IPS-NIHi7 (cell line): Measurements from ENCODE around the gene NXN.
"Not testable (repeated sequence)": the region's sequence is repeated elsewhere in the genome, so short reads cannot be mapped to it uniquely, and the experiment has no call there.

Experiments used
- DNase-seq: peaks from one replicate; pipeline ENCODE4 v3.0.0; 2012; ENCODE audit warnings: mixed read lengths; ENCODE audit errors: extremely low spot score

The NXN gene

DNA sequence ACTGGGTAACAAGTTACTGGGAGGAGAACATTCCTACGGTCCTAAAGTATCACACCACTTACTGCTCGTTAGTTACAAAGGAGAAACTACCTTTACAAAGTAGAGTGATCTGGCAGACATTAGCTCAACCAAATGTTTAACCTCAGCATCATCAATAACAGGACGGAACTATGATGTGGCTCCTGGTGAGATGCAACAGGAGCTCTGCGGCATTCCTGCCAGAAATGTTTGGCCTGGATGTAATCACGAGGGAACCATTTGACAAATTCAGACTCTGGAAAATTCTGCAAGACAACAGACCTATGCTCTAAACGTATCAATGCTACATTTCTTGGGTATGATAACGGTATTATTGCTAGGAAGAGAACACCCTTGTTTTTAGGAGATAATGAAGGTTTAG is 117.0 kb downstream of the NXN start:
- no peak for DNase-seq

DNA sequence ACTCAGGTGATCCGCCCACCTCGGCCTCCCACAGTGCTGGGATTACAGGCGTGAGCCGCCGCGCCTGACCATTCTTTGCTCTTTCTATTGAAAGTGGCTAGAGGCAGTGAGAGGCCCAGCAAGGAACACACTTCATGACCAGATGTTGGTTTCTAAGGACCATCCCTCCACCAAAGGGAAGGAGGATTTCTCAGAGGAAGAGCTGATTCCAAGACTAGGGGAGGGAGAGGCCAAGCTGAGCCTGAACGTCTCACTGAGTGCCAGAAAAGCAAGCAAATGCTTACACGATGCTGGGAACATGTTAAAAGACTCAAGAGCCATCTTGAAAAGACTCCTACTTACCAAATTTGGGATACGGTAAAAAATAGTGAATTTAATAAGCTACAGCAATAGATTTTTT is 118.2 kb downstream of the NXN start:
- DNase-seq = no peak

DNA sequence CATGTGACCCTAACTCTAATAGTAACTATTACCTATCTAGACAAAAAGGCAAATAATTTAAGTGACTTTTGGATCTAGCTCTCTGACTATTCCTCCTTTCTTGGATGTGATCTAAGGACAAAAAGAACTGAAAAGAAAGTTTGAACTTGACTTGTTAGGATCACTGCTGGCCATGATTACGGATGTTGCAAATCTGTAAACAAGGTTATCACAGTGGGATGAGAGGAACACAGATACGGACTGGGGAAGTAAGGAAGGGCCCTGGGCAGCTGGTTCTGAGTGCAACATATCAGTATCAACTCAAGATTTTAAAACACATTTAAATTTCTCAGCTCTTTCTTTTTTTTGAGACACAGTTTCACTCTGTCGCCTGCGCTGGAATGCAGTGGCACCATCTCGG is 118.8 kb downstream of the NXN start:
- DNase-seq = no peak

DNA sequence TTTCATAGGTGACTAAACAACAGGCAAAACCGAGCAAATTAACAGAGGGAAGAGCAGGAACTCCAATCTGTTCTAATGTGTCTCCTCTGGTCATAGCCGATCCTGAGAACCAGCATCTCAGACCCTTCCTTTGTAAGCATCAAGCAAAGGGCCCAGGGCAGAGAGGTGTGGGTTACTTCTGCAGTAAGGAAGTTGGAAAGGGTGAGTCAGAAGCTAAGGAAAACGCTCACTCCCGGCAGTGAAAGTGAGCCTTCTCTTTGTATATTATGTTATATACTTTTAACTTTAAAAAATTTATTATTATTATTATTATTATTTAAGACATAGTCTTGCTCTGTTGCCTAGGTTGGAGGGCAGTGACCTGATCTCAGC is 119.8 kb downstream of the NXN start:
- no peak for DNase-seq

DNA sequence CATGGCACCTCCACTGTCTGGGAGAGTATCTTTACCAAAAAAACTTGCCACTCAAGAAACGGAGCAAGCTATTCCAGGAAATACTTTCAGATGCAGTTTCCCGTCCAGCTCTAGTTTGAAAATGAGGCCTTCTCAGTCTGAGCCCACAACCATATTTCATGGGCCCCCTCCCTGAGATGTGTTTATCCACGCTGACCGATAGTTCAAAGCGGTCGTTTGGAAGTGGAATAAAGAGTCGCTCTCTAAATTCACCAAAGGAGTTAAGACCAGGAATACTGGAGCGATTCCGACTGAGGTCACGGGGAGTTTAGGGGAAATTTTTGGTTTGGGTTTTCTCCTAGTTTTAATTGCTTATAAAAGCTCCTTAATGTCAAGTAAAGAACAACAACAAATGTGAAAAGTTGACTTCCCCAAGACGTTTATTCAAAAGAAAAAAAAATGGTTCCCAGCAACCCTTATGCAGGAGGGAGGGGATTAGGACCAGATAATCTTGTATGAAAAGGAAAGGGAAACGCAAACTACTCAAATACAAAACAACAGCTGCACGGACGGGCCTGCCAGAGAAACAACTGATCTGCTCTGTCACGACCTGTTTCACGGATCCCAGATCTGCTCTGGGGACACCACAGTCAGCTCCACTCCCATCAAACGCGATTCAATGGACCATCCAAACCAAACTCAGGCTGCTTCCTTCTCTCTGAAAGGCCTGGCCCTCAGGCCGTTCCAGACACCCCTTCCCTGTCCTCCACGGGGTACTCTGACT is 120.3 kb downstream of the NXN start:
- no peak for DNase-seq

DNA sequence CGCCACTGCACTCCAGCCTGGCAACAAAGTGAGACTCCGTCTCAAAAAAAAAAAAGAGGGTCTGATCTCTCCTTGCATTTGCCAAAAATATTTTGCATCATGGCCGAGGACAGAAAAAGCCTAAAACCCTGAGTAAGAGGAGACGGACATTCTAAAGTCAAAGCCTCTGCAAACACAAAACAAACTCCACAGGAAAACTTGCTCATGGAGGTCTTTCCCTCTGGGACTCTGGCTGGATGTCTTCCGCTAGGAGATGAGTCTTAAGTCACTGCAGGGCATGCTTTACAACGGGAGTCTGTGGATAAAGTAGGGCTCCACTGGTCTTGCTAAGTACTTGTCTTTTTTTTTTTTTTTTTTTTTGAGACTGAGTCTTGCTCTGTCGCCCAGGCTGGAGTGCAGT is 123.4 kb downstream of the NXN start:
- no peak for DNase-seq

DNA sequence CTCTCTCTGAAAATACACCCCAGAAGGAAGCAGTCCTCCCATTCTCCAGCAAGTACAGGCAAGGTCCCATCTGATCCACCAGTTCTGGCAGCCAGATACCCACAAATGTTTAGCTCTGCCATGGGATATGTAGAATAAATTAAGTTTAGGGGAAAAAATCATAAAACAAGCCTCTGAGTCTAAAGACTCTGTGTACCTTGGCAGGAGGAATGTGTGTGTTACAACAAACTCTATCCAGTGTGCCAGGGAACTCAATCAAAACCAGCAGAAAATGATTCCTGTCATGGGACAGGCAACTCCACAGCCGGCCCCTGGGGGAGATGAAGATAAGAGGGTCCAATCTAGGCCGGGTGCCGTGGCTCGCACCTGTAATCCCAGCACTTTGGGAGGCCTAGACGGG is 124.0 kb downstream of the NXN start:
- no peak for DNase-seq

DNA sequence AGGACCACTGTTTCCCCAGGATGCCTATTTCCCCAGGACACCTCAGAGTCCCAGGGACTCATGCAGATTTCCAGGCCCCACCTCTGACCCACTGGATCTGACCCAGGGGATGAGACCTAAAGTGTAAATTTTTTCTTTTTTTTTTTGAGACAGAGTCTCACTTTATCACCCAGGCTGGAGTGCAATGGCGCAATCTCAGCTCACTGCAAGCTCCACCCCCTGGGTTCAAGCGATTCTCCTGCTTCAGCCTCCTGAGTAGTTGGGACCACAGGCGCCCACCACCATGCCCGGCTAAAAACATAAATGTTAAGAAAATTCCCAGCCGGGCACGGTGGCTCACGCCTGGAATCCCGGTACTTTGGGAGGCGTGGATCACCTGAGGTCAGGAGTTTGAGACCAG is 126.7 kb downstream of the NXN start:
- not testable (repeated sequence) for DNase-seq

DNA sequence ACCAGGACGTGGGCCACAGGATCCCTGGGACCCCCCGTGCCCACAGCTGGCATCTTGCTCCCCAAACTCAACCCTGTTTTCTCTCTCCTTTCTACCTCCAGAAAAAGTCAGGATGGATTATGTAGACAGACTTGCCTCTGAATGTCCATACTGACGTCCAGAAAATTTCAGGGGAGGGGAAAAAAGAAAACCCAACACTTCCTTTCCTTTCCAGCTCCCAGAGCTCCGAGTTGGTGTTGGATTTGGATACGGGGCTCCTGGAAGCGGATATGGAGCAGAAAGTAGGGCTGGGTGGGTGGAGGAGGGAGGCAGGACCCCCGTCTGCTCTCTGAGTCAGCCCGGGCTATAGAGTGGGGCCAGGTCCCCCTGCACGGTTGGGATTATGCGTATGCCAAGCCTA is 127.2 kb downstream of the NXN start:
- DNase-seq = no peak

DNA sequence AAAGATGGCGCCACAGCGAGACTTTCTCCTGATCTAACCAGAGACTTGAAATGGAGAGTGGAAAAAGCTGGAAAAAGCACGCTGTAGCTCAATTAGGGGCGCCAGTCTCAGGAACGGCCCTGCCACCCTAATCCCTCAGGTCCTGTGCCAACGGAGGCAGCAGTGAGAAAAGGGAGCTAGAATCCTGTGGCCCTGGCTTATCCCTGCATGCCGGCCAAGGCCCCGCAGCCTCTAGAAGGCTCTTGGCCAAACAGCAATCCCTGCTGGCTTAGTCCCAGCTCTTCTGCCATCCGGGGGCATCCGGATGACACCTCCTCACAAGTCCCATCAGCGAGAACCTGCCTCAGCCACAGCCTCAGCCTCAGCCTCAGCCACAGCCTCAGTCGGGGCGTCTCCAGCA is 127.7 kb downstream of the NXN start:
- no peak for DNase-seq

DNA sequence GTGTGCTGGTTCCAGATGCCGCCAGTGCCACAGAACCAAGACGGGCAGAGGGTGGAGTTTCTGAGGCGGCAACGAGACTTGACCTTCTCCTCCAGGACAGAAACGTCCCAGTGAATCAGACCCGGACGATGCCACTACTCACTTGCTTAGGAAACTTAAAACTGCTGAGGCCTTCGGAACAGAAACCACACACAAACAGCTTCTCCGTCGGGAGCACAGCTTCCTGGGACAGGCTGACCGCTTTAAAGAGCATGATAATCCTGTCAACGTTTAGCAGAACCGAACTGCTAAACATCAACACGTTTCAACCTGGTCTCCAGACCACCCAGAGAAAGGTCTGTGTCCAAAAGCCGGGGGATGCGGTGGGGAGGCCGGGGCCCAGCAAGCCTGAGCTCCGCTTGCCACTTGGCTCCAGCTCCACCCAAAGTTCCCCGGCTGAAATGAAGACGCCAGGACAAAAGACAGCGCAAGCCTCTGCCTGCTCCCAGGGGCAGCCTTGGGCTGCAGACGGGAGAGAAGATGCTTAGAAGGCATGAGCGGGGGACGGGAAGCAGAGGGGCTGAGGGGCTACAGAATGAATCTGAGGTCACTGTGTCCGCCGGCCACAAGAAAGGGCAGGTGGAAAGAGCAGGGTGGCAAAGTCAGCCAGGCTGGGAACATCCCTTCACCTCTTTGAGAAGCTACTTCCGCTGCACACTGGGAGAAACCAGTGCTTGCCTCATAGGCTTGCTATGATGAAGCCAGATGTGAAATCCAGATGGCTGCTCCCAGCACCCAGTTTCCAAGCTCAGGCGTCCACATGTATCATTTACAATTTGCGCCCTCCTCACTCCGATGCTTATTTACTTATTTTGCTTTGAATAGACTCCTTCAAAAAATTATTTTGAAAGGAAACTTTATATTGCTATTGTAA is 128.5 kb downstream of the NXN start:
- no peak for DNase-seq

DNA sequence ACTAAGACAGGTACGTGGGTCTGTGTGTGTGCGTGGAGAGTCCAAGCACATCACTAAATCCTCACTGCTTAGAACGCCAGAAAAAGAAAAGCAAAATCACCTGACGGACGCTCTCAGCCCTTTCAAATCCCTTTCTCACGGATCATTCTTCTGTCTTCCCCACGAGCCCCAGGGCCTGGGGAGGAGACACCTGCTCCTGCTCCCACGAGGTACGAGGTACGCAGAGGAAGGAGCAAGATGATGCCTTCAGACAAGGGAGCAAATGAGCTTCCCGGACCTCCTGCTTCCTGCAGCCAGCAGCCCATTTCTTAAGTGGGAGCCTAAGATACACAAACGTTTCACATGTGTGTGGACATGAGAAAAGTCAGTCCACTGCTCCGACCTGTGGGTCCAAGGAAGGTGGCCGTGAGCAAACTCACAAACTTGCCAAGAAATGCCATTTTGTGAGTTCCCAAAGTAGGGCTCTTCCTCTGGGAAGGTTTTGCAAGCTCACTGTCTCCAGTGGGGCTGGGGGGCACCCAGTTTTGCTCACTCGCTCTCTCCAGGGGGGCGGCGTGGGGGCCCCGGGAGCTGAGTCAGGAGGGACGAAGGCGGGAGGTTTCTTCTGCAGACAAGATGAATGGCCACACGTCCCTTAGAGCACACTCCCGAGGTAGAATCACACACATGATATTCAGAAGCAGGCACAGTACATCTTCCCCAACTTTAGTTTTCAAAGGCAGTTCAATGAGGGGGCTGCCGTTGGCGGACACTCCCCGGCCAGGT is 129.3 kb downstream of the NXN start:
- DNase-seq = no peak

DNA sequence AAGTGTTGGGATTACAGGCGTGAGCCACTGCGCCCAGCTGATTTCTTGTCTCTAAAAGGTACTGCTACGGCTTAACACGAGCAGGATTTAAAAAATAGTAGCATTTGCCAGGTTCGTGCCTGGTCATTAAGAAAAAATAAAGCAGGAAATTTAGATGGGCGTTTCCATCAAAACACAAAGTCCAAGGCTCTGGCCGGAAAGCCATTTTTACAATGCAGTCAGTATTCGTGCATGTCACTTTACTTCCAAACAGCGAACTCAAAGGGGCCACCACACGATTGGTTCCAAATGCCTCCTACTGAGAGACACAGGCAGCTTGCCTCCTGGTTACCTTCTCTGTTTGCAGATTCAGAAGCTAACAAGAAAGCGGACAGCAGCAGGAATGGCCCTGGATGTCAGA is 131.2 kb downstream of the NXN start:
- DNase-seq = no peak

DNA sequence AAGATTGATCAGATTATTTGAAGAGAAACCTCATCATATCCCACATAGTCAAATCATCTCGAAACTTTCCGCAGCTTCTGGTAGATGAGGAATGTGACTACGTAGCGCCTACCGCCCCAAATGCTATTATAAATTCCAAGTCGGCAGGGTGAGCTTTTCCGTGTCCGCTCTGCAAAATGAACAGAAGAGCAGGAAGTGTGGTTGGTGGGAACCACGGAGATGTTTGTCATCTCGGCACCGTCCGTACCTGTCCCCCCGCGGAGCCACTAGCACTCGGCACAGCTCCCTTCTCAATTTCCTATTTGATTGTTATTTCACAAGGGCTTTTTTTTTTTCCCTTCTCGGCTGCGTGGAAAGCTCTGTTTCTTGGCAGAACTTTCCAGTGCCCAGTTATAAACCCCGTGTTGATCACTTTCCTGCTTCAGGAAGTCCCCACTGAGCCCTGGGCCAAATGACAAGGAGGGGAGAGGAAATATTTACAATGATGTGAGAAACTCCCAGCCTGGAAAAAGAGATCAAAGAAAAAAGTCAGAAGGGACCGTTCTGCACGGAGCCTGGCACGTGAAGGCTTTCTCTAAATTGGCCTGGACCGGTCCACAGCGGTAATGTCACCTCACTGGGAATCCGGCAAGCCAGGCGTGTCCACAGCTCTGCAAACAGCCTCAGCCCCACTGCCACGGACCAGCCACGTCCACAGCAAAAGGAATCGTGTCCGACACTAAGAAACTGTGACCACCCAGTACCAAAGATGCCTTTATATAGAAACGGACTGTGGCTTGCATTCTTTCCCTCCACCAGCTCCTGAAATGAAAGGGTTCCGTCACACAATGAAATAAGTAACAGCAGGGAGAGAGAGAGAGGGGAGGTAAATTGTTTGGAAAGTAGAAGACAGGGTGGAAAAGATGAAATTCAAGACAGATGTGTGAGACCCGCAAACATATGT is 132.4 kb downstream of the NXN start:
- DNase-seq = no peak

DNA sequence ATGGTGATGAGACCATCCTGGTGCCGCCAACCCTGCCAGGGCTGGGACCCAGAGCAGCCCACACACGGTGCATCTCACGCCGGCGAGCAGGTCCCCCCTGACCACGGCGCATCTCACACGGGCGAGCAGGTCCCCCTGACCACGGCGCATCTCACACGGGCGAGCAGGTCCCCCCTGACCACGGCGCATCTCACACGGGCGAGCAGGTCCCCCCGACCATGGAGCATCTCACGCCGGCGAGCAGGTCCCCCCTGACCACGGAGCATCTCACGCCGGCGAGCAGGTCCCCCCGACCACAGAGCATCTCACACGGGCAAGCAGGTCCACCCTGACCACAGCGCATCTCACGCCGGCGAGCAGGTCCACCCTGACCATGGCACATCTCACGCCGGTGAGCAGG is 138.3 kb downstream of the NXN start:
- DNase-seq = no peak

DNA sequence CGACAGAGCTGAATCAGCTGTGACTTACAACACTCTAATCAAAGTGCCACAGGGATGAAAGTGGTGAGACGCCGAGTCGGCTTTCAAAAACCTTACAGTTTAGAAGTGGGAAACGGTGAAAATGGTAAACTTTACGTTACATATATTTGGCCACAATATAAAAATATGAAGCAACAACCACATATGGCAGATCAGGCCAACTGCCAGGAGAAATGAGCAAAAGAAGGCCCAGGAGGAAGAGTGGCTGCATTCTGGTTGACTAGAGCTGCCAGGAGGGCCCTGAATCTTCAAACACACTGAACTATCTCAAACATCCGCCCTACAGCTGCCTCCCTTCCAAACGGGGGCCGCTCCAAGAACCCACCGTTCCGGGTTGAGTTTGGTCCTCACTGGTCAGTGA is 141.1 kb downstream of the NXN start:
- DNase-seq = no peak

DNA sequence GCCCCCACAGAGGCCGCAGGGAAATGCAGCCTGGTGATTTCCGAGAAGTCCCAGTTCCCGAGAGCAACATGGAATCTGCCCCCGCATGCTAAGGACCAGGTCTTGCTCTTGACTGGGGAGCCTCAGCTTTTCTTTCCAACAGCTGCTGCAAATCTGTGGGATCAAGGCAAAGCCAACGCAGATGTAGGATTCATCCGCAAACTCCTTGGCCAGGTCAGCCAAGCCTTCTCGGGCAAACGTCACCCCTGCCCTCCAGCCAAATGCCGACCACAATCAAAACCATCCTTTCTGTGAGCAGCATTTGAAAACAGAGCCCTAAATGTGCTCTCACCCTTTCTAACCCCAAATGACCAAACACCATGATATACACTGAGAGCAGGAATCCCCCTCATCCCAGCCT is 143.4 kb downstream of the NXN start:
- no peak for DNase-seq

DNA sequence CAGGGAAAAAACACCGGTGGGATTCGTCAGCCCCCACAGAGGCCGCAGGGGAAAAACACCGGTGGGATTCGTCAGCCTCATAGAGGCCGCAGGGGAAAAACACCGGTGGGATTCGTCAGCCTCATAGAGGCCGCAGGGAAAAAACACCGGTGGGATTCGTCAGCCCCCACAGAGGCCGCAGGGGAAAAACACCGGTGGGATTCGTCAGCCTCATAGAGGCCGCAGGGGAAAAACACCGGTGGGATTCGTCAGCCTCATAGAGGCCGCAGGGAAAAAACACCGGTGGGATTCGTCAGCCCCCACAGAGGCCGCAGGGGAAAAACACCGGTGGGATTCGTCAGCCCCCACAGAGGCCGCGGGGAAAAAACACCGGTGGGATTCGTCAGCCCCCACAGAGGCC is 143.9 kb downstream of the NXN start:
- not testable (repeated sequence) for DNase-seq

DNA sequence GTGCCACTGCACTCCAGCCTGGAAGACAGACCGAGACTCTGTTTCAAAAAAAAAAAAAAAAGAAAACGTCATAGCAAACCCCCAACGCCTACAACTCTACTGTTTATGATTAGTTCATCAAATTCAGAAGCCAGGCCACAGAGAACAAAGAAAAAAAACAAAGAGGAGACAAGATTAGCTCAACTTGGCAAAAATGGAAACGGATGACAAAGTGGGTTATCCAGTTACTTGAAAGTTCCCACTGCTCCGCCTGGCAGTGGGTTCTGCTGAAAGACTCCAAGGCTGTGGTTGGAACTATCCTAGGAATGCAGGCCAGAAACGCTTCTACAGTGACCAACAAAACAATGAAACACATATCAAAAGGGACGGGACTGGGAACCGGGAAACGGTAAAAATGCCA is 144.3 kb downstream of the NXN start:
- peak; percentile 58 for DNase-seq

DNA sequence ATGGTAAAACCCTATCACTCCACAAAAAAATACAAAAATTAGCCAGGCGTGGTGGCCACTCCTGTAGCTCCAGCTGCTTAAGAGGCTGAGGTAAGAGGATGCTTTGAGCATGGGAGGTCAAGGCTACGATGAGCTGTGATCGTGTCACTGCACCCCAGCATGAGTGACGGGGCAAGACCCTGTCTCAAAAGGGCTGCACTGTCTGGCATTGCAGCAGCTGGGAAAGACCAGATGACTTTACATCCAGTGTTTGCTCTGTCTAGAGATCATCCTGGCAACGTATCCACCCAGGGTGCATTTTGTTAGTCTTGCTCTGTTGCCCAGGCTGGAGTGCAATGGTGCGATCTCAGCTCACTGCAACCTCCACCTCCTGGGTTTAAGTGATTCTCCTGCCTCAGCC is 145.4 kb downstream of the NXN start:
- no peak for DNase-seq

DNA sequence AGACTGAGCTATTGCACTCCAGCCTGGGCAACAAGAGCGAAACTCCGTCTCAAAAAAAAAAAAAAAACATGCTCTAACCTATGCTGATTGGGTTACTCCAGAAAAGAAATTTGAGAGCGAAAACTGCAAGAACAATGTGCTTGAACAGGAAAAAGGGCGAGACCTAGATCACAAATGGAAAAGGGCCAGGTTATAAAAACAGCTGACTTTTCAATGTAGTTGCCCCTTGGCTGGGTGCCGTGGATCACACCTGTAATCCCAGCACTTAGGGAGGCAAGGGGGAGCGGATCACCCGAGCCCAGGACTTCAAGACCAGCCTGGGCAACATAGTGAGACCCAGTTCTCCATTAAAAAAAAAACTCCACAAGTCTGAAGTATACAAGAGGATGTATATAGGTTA is 148.6 kb downstream of the NXN start:
- no peak for DNase-seq
